Measurements from ENCODE around the gene PBRM1. TPM values are rescaled to one million over a fixed set of nuclear protein-coding genes. Genes with fewer than 3 reads are reported as not detected.

Gene PBRM1
- total RNA-seq, 2 donors from 2014 or later, result 73.4 to 78.5 TPM

DNA sequence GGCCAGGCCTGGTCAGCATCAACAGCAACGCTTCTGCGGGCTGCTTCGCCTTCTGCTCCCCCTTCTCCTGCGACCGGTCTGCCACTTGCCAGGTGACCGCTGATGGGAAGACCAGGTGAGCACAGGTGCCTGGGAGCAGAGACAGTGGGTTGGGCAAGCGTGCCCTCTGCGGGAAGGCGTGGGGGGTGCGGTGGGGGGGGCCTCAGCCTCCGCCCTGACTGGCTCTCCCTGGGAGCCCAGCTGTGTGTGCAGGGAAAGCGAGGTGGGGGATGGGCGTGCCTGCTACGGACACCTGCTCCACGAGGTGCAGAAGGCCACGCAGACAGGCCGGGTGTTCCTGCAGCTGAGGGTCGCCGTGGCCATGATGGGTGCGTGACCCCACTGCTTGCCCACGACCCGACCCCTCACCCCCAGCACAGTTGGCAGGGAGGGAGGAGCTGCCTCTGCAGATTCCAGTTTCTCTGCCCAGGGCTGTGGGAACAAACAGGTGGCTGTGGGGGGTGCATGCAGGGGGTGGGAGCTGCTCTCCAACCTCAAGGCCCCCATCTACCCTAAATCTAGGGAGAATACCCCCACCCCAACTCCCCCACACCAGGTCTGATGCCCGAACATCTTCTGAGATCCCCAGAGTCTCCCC is 181.8 kb downstream of the PBRM1 start:
- Histone ChIP-seq H3K36me3 (ENCODE audit: control insufficient read depth, insufficient read depth, low read length) (no peaks in the 10 kb centered on the region), H3K9ac (ENCODE audit: extremely low read depth, low read length, poor library complexity, severe bottlenecking) (no peak overlapping the region), H3K27ac (ENCODE audit: low read depth, low read length) (no peak overlapping the region), H3K9me3 (ENCODE audit: control insufficient read depth, low read length) (no peaks in the 10 kb centered on the region), H3K4me1 (ENCODE audit: control insufficient read depth, insufficient read depth, low read length) (no peaks in the 10 kb centered on the region), H3K27me3 (ENCODE audit: control insufficient read depth, insufficient read depth, low read length, poor library complexity, severe bottlenecking) (no peaks in the 10 kb centered on the region), H3K4me3 (ENCODE audit: low read length) (no peak overlapping the region)
- Mint-ChIP-seq H3K9me3 (no peaks in the 10 kb centered on the region), H3K4me1 (peaks cover 6% of the 10 kb centered on the region), H3K27me3 (ENCODE audit: insufficient read depth) (no peaks in the 10 kb centered on the region), H3K4me3 (no peak overlapping the region), H3K27ac (no peak overlapping the region), H3K36me3 (ENCODE audit: low read depth) (no peaks in the 10 kb centered on the region)
- WGBS, 2 experiments (ENCODE audit: insufficient coverage in 1 of 2, insufficient read length in 1 of 2), result 85 to 89% methylated on average over 5 to 23 of the region's 23 CpGs
- TF ChIP-seq, protein P1, sequence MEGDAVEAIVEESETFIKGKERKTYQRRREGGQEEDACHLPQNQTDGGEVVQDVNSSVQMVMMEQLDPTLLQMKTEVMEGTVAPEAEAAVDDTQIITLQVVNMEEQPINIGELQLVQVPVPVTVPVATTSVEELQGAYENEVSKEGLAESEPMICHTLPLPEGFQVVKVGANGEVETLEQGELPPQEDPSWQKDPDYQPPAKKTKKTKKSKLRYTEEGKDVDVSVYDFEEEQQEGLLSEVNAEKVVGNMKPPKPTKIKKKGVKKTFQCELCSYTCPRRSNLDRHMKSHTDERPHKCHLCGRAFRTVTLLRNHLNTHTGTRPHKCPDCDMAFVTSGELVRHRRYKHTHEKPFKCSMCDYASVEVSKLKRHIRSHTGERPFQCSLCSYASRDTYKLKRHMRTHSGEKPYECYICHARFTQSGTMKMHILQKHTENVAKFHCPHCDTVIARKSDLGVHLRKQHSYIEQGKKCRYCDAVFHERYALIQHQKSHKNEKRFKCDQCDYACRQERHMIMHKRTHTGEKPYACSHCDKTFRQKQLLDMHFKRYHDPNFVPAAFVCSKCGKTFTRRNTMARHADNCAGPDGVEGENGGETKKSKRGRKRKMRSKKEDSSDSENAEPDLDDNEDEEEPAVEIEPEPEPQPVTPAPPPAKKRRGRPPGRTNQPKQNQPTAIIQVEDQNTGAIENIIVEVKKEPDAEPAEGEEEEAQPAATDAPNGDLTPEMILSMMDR (conservative IDR thresholded peaks at IDR 0.05), result peak; percentile 16
- DNase-seq, result no peak

DNA sequence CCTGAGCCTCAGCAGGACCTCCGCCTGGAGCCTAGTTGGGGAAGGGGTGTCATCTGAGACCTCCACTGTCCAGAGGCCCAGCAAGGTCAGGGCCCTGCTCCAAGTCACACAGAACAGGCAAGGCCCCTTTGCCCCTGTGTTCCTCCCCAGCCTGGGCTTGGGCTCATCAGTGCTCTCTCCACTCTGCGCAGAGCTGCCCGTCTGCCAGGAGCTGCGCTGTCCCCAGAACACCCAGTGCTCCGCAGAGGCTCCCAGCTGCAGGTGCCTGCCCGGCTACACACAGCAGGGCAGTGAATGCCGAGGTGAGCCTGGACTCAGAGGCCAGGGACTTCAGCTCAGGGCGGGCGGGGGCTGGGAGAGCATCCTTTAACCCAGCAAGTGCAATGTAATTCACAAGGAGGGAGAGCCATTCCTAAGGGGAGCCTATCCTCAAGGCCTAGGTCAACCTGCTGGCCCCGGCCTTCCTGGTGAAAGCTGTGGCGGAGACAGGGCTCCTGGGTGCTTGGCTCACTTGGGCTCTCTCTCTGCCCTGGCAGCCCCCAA is 182.8 kb downstream of the PBRM1 start:
- no peak overlapping the region for H3K27ac Mint-ChIP-seq
- Histone ChIP-seq H3K27ac (ENCODE audit: low read depth, low read length) (no peak overlapping the region), H3K9me3 (ENCODE audit: control insufficient read depth, low read length) (no peaks in the 10 kb centered on the region), H3K4me1 (ENCODE audit: control insufficient read depth, insufficient read depth, low read length) (no peaks in the 10 kb centered on the region), H3K27me3 (ENCODE audit: control insufficient read depth, insufficient read depth, low read length, poor library complexity, severe bottlenecking) (no peaks in the 10 kb centered on the region), H3K4me3 (ENCODE audit: low read length) (no peak overlapping the region), H3K36me3 (ENCODE audit: control insufficient read depth, insufficient read depth, low read length) (no peaks in the 10 kb centered on the region), H3K9ac (ENCODE audit: extremely low read depth, low read length, poor library complexity, severe bottlenecking) (no peak overlapping the region)
- no peaks in the 10 kb centered on the region for H3K36me3 Mint-ChIP-seq (ENCODE audit: low read depth)
- no peaks in the 10 kb centered on the region for H3K27me3 Mint-ChIP-seq (ENCODE audit: insufficient read depth)
- WGBS, 2 experiments (ENCODE audit: insufficient coverage in 1 of 2, insufficient read length in 1 of 2), result 89 to 92% methylated on average over 10 to 11 of the region's 11 CpGs
- TF ChIP-seq, protein P1 (conservative IDR thresholded peaks at IDR 0.05), result no peak
- no peak overlapping the region for H3K4me3 Mint-ChIP-seq
- H3K4me1 Mint-ChIP-seq, result peaks cover 6% of the 10 kb centered on the region
- no peaks in the 10 kb centered on the region for H3K9me3 Mint-ChIP-seq
- DNase-seq, result no peak

DNA sequence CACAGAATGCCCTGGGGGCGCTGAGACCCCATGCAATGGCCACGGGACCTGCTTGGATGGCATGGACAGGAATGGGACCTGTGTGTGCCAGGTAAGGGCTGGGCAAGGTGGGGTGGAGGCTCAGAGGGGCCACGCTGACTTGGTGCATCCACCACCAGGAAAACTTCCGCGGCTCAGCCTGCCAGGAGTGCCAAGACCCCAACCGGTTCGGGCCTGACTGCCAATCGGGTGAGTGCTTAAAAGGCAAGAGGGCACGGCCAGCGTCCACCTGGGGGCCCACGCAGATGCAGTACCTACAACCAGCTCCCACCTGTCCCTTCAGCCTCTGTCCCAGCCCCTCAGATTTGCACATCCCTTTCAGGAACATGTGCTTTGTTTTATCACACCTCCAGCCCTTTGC is 183.7 kb downstream of the PBRM1 start:
- Mint-ChIP-seq H3K4me3 (no peak overlapping the region), H3K27ac (no peak overlapping the region), H3K27me3 (ENCODE audit: insufficient read depth) (no peaks in the 10 kb centered on the region), H3K36me3 (ENCODE audit: low read depth) (no peaks in the 10 kb centered on the region), H3K4me1 (peaks cover 2% of the 10 kb centered on the region), H3K9me3 (no peaks in the 10 kb centered on the region)
- WGBS, 2 experiments (ENCODE audit: insufficient coverage in 1 of 2, insufficient read length in 1 of 2), result 88 to 93% methylated on average over 11 of the region's 11 CpGs
- Histone ChIP-seq H3K4me3 (ENCODE audit: low read length) (no peak overlapping the region), H3K36me3 (ENCODE audit: control insufficient read depth, insufficient read depth, low read length) (no peaks in the 10 kb centered on the region), H3K9me3 (ENCODE audit: control insufficient read depth, low read length) (no peaks in the 10 kb centered on the region), H3K4me1 (ENCODE audit: control insufficient read depth, insufficient read depth, low read length) (no peaks in the 10 kb centered on the region), H3K9ac (ENCODE audit: extremely low read depth, low read length, poor library complexity, severe bottlenecking) (no peak overlapping the region), H3K27me3 (ENCODE audit: control insufficient read depth, insufficient read depth, low read length, poor library complexity, severe bottlenecking) (no peaks in the 10 kb centered on the region), H3K27ac (ENCODE audit: low read depth, low read length) (no peak overlapping the region)
- TF ChIP-seq, protein P1 (conservative IDR thresholded peaks at IDR 0.05), result no peak
- no peak for DNase-seq

Data from endodermal cell (in vitro differentiated cells).